Mesendoderm (in vitro differentiated cells): ENCODE data around the gene ERCC2.
"Not testable (repeated sequence)": the region's sequence is repeated elsewhere in the genome, so short reads cannot be mapped to it uniquely, and the experiment has no call there.

Experiments
- DNase-seq: peaks from one replicate; pipeline ENCODE4 v3.0.0; 2013
- H2AK5ac ChIP-seq: 2 replicates; pipeline ENCODE4 v1.6.1; 2013; ENCODE audit warnings: low read length, inconsistent platforms
- H2BK120ac ChIP-seq: 2 replicates; pipeline ENCODE4 v1.6.1; 2013; ENCODE audit warnings: low read depth, mild to moderate bottlenecking, low read length, moderate library complexity, mixed read lengths
- H2BK15ac ChIP-seq: replicated peaks from 2 replicates; pipeline ENCODE4 v1.6.1; 2013; ENCODE audit warnings: low read depth, mild to moderate bottlenecking, moderate library complexity
- H2BK5ac ChIP-seq: 2 replicates; pipeline ENCODE4 v1.6.1; 2013; ENCODE audit warnings: low read length, inconsistent platforms
- H3K18ac ChIP-seq: 2 replicates; pipeline ENCODE4 v1.6.1; 2013; ENCODE audit warnings: mild to moderate bottlenecking, low read length, mixed read lengths
- H3K23ac ChIP-seq: one replicate; pipeline ENCODE4 v1.6.1; 2013; ENCODE audit warnings: low read length
- H3K27ac ChIP-seq: 2 replicates; pipeline ENCODE4 v1.5.1; 2013; ENCODE audit warnings: low read depth, mild to moderate bottlenecking, inconsistent platforms, low read length, moderate library complexity
- H3K27me3 ChIP-seq: 2 replicates; pipeline ENCODE4 v1.6.1; 2013; ENCODE audit warnings: low read length, control low read depth, mild to moderate bottlenecking, inconsistent platforms; ENCODE audit not compliant: insufficient read depth, poor library complexity
- H3K36me3 ChIP-seq: 2 replicates; pipeline ENCODE4 v1.6.1; 2013; ENCODE audit warnings: low read length, inconsistent platforms; ENCODE audit not compliant: control insufficient read depth, insufficient read depth
- H3K4ac ChIP-seq: one replicate; pipeline ENCODE4 v1.6.1; 2013; ENCODE audit warnings: low read depth, mild to moderate bottlenecking, low read length, moderate library complexity
- H3K4me1 ChIP-seq: 2 replicates; pipeline ENCODE4 v1.6.1; 2013; ENCODE audit warnings: low read depth, low read length, inconsistent platforms; ENCODE audit not compliant: control insufficient read depth
- H3K4me2 ChIP-seq: 2 replicates; pipeline ENCODE4 v1.6.1; 2013; ENCODE audit warnings: low read length
- H3K4me3 ChIP-seq: 2 replicates; pipeline ENCODE4 v1.5.1; 2013; ENCODE audit warnings: mild to moderate bottlenecking, low read length
- H3K56ac ChIP-seq: one replicate; pipeline ENCODE4 v1.6.1; 2013; ENCODE audit warnings: low read length
- H3K79me1 ChIP-seq: 2 replicates; pipeline ENCODE4 v1.6.1; 2013; ENCODE audit warnings: low read length, inconsistent platforms
- H3K79me2 ChIP-seq: 2 replicates; pipeline ENCODE4 v1.6.1; 2013; ENCODE audit warnings: mild to moderate bottlenecking, low read length; ENCODE audit not compliant: control insufficient read depth, insufficient read depth
- H3K9ac ChIP-seq: 2 replicates; pipeline ENCODE4 v1.6.1; 2013; ENCODE audit warnings: low read length, inconsistent platforms
- H4K5ac ChIP-seq: one replicate; pipeline ENCODE4 v1.6.1; 2013; ENCODE audit warnings: low read length
- H4K8ac ChIP-seq: one replicate; pipeline ENCODE4 v1.6.1; 2013; ENCODE audit warnings: low read depth, mild to moderate bottlenecking, control low read depth, low read length, moderate library complexity
- WGBS: extraction: QIAGEN DNeasy Blood & Tissue Kit; methylation state at CpG from one replicate; pipeline ENCODE4 v1.1.7; 2013; ENCODE audit warnings: low lambda C conversion rate, missing lambda C conversion rate; ENCODE audit not compliant: insufficient coverage; ENCODE audit errors: extremely low coverage; 5-methylcytosine and 5-hydroxymethylcytosine counted together

The ERCC2 gene

GRCh38 chr19:45315304-45315703, 55.1 kb downstream of the ERCC2 start:
- H3K4me3 ChIP-seq: no peak overlapping the region
- H3K56ac ChIP-seq: no peak overlapping the region
- no peak overlapping the region for H2BK120ac ChIP-seq
- H3K79me1 ChIP-seq: no peaks in the 10 kb centered on the region
- H3K4me1 ChIP-seq: no peaks in the 10 kb centered on the region
- WGBS: no CpG with 5 or more reads among the region's 21 CpGs
- H3K9ac ChIP-seq: no peak overlapping the region
- no peak overlapping the region for H2AK5ac ChIP-seq
- H3K27ac ChIP-seq: no peak overlapping the region
- no peaks in the 10 kb centered on the region for H3K27me3 ChIP-seq
- no peak overlapping the region for H3K23ac ChIP-seq
- H3K79me2 ChIP-seq: no peaks in the 10 kb centered on the region
- no peak for DNase-seq
- H3K36me3 ChIP-seq: no peaks in the 10 kb centered on the region
- no peak overlapping the region for H3K4ac ChIP-seq
- no peak overlapping the region for H2BK15ac ChIP-seq
- H3K18ac ChIP-seq: no peak overlapping the region
- no peak overlapping the region for H4K5ac ChIP-seq
- H4K8ac ChIP-seq: no peak overlapping the region
- no peak overlapping the region for H2BK5ac ChIP-seq
- no peak overlapping the region for H3K4me2 ChIP-seq

- Histone ChIP-seq H3K4me2 (no peak overlapping the region), H2BK15ac (no peak overlapping the region), H3K79me1 (no peaks in the 10 kb centered on the region), H4K5ac (no peak overlapping the region), H3K56ac (no peak overlapping the region), H2AK5ac (no peak overlapping the region), H2BK5ac (no peak overlapping the region), H3K4ac (no peak overlapping the region), H3K4me3 (no peak overlapping the region), H2BK120ac (no peak overlapping the region), H3K36me3 (no peaks in the 10 kb centered on the region), H3K27ac (no peak overlapping the region), H4K8ac (no peak overlapping the region), H3K79me2 (no peaks in the 10 kb centered on the region), H3K9ac (no peak overlapping the region), H3K27me3 (no peaks in the 10 kb centered on the region), H3K4me1 (no peaks in the 10 kb centered on the region), H3K23ac (no peak overlapping the region), H3K18ac (no peak overlapping the region)
- WGBS: no CpG with 5 or more reads among the region's 8 CpGs
- no peak for DNase-seq
Measured at GRCh38 chr19:45314708-45315245, 55.6 kb downstream of the ERCC2 start.

- H3K56ac ChIP-seq, H4K5ac ChIP-seq, H3K4me2 ChIP-seq, H3K4me1 ChIP-seq, H2BK5ac ChIP-seq, H4K8ac ChIP-seq, H3K36me3 ChIP-seq, DNase-seq, H2AK5ac ChIP-seq, H3K9ac ChIP-seq, H3K23ac ChIP-seq, H3K79me2 ChIP-seq, H3K18ac ChIP-seq, H3K79me1 ChIP-seq, H2BK15ac ChIP-seq, H3K4ac ChIP-seq, H3K27me3 ChIP-seq, H3K4me3 ChIP-seq, H3K27ac ChIP-seq, H2BK120ac ChIP-seq: not testable (repeated sequence)
- WGBS: no CpG with 5 or more reads among the region's 14 CpGs
Measured at GRCh38 chr19:45312285-45312684, 58.1 kb downstream of the ERCC2 start.

GRCh38 chr19:45311621-45312020, 58.8 kb downstream of the ERCC2 start:
- Histone ChIP-seq H2BK120ac (no peak overlapping the region), H3K4me2 (no peak overlapping the region), H3K23ac (no peak overlapping the region), H3K27ac (no peak overlapping the region), H2BK5ac (no peak overlapping the region), H3K56ac (no peak overlapping the region), H2AK5ac (no peak overlapping the region), H3K9ac (no peak overlapping the region), H2BK15ac (no peak overlapping the region), H4K5ac (no peak overlapping the region), H4K8ac (no peak overlapping the region), H3K79me1 (no peaks in the 10 kb centered on the region), H3K79me2 (no peaks in the 10 kb centered on the region), H3K4me3 (no peak overlapping the region), H3K36me3 (no peaks in the 10 kb centered on the region), H3K4me1 (no peaks in the 10 kb centered on the region), H3K27me3 (no peaks in the 10 kb centered on the region), H3K18ac (no peak overlapping the region), H3K4ac (no peak overlapping the region)
- no peak for DNase-seq
- WGBS: no CpG with 5 or more reads among the region's 18 CpGs

- not testable (repeated sequence) for H2BK5ac ChIP-seq, H4K5ac ChIP-seq, H3K27me3 ChIP-seq, H3K18ac ChIP-seq, H2AK5ac ChIP-seq, H3K4me1 ChIP-seq, H2BK15ac ChIP-seq, H3K79me2 ChIP-seq, H3K79me1 ChIP-seq, H3K56ac ChIP-seq, H3K4ac ChIP-seq, H3K4me3 ChIP-seq, H4K8ac ChIP-seq, H2BK120ac ChIP-seq, H3K36me3 ChIP-seq, H3K4me2 ChIP-seq, H3K27ac ChIP-seq, H3K23ac ChIP-seq, H3K9ac ChIP-seq, DNase-seq
- no CpG with 5 or more reads among the region's 8 CpGs for WGBS
Measured at GRCh38 chr19:45309322-45309721, 61.1 kb downstream of the ERCC2 start.

- no peak overlapping the region for H3K4me3 ChIP-seq
Measured at GRCh38 chr19:45307361-45307760, 63.0 kb downstream of the ERCC2 start.

More at GRCh38 chr19:45307361-45307760, 63.0 kb downstream of the ERCC2 start:
- no peak for DNase-seq
- no peak overlapping the region for H3K18ac ChIP-seq
- H3K27ac ChIP-seq: no peak overlapping the region
- no peak overlapping the region for H2AK5ac ChIP-seq
- no peak overlapping the region for H3K4me2 ChIP-seq
- no peak overlapping the region for H3K9ac ChIP-seq
- H3K79me1 ChIP-seq: no peaks in the 10 kb centered on the region
- no peak overlapping the region for H2BK5ac ChIP-seq
- H2BK15ac ChIP-seq: no peak overlapping the region
- H3K4ac ChIP-seq: no peak overlapping the region
- no peaks in the 10 kb centered on the region for H3K4me1 ChIP-seq
- no peaks in the 10 kb centered on the region for H3K27me3 ChIP-seq
- no peak overlapping the region for H4K8ac ChIP-seq
- H3K36me3 ChIP-seq: no peaks in the 10 kb centered on the region
- H4K5ac ChIP-seq: no peak overlapping the region
- no CpG with 5 or more reads among the region's 19 CpGs for WGBS
- no peak overlapping the region for H3K23ac ChIP-seq
- no peak overlapping the region for H2BK120ac ChIP-seq
- H3K56ac ChIP-seq: no peak overlapping the region
- H3K79me2 ChIP-seq: no peaks in the 10 kb centered on the region
